GM18868 (cell line): ENCODE measurements around the gene ASB13.

ENCODE experiments used
- ATAC-seq: cut with Tn5 transposase; IDR thresholded peaks from one replicate; pipeline ENCODE4 v1.9.1; 2021; ENCODE audit warnings: mild to moderate bottlenecking, moderate library complexity; ENCODE audit not compliant: unreplicated experiment

ASB13 gene

DNA sequence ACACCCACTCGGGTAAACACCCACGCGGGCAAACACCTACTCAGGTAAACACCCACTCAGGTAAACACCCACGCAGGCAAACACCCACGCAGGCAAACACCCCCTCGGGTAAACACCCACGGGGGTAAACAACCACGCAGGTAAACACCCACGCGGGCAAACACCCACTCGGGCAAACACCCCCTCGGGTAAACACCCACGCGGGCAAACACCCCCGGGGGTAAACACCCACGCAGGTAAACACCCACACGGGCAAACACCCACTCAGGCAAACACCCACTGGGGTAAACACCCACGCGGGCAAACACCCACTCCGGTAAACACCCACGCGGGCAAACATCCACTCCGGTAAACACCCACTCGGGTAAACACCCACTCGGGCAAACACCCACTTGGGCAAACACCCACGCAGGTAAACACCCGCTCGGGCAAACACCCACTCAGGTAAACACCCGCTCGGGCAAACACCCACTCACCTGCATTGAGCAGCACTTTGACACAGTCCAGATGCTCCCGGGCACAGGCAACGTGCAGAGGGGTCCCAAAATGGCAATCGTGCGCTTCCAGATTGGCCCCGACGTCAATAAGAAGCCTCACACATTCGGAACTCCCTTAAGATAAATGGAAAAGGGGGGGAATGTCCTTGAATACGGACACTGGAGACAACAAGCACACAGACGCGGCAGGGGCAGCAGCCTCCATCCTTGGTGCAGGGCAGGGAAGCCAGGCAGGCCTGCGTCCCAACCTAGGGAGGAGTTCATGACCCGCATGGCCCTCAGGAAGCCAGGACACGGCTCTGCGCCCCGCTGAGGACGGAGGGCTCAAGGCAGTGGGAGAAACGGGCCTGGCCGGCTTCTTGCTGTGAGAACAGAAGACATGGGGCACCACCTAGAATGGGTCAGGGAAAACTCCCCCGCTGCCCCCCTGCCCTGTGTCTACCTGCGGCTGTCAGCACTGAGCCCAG, 17.6 kb downstream of the ASB13 start:
- no peak for ATAC-seq

- ATAC-seq, result no peak
These were observed 18.7 kb downstream of the ASB13 start for GRCh38 chr10:5647507-5648240.

DNA sequence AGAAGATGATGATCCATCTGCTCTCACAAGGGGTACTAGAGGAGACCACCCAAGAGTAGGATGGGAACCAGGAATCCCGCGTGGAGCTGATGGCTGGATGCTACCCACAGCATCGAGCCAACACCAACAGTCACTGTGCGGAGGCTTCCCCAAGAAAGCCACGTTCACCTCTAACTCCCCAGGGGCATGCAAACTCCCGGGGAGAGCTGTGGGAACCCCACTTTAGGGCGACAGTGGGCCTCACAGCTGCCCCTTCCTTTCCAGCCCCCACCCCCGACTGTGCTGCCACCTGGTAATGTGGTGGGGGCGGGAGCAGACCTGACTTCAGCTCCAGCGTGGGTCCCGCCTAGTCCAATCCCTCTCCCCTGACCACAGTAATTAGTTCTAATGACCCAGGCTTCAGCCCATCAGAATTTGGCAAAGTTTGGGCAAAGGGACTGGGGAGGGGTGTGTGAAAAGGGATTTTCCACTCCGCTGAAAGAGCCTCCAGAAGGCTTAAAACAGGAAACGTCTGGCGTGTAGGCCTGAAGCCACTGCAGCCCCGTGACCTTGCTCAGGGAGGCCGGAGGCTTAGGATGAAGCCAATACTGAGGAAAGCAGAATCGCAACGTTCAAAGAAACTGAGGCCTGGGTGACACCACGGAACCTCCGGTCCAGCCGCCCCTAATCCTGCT, 20.3 kb downstream of the ASB13 start:
- ATAC-seq, result peak; percentile 44

DNA sequence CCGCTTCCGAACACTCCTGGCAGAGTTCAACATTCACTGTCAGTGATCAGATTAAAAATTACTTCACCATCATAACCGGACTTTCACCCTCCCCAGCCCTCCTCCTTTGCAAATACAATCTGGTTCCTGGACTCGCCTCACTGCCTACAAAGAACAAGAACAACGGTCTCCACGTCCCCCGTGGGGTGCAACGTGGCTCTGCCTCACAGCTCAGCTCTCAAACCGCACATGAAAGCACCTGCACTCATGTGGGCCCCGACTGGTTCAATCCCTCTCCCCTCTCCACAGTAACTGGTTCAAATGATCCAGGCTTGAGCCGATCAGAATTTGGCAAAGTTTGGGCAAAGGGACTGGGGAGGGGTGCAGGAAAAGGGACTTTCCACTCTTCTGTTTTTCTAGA, 21.0 kb downstream of the ASB13 start:
- peak; percentile 56 for ATAC-seq

DNA sequence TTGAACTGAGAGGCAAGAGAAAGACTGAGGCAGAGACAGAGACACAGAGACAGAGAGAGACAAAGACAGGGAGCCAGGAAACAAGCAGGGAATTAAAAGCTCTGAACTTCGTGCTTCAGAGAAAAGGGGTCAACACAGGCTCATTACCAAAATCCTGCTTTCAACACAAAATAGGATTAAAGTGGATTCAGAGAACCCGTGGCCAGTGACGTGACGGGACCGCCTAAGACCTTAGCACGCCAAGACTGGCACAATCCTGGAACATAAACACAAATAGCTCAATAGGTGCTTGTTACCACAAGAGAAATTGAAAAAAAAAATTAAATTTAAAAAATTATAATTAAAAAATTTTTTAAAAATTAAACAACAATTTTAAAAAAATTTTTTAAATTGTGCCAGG, 21.5 kb downstream of the ASB13 start:
- no peak for ATAC-seq

- no peak for ATAC-seq
These were observed 22.9 kb downstream of the ASB13 start for GRCh38 chr10:5643346-5644067.

GRCh38 chr10:5641501-5641900, 24.9 kb downstream of the ASB13 start:
- ATAC-seq, result no peak

- no peak for ATAC-seq
These were observed 25.9 kb downstream of the ASB13 start for GRCh38 chr10:5640501-5640900.

DNA sequence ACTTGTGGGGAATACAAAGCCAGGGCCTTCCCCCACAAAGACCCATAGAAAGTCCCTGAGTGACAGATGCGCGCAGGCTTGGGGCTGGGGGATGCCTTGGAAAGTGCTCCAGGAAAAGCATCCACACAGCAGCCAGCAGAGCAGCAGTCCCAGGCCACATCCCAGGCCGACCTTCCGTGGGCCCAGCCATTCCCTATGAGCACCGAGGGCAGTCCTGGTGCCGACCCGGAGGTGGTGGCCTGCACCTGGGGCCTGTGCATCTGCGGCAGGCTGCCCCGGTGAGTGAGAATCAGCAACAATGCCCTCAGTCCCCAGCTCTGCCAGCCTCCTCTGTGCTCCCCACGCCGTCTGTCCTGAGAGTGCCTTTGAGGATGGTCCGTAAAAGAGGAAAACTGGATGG, 26.4 kb downstream of the ASB13 start:
- no peak for ATAC-seq

DNA sequence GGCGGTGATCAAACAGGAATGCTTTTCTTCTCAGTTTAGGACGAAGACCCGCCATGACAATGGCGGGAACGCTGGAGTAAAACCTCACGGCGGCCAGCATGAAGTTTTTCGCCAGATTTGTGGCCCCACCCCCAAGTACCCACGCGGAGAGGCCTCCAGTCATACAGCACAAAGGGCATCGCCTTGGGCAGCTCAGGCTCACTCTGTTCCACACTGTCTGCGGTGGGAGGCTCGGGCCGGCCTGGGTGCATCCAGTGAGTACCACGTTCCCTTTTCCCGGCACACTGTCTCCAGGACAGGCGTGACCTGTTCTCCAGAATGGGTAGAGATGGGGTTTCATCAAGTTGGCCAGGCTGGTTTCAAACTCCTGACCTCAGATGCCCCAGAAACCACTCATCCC, 27.3 kb downstream of the ASB13 start:
- ATAC-seq, result no peak

DNA sequence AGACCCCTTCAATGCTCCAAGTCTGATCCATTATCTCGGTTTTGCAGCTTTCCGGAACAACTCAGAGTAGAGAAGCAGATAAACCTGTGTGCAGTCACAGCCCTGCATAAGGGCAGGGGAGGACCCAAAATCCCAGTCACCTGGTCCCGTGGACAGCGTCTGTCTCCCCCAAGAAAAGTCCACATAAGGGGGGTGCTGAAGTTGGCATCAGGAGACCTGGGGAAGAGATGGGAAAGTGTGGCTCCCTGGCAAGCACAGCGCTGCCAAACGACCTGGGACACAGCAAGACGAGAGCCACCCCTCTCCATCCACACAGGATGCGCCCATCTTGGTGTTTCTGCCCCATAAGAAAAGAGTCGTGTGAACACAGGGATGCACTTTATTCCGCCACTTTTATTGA, 27.9 kb downstream of the ASB13 start:
- ATAC-seq, result no peak

- ATAC-seq, result no peak
These were observed 31.5 kb downstream of the ASB13 start for GRCh38 chr10:5634918-5635317.

GRCh38 chr10:5633166-5633749, 33.1 kb downstream of the ASB13 start:
- no peak for ATAC-seq

- ATAC-seq, result no peak
These were observed 33.9 kb downstream of the ASB13 start for GRCh38 chr10:5632446-5632845.

DNA sequence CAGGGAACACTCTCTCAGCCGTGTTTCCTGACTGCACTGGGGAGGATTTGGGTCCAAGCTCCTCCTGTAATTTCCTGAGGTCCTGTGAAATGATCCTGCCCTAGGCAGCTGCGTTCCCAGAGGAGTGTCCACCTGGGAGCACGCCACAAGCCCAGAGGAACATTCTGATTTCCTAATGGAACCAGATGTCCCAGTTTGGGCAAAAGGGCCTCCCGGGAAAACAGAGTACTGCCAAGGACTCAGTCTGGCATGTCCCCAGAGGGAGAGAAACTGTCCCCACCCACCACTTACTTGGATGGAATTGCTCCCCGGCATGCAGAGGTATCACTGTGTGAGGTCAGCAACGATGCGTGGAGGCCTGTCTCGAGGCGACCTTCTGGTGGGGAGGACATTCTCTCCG, 34.5 kb downstream of the ASB13 start:
- no peak for ATAC-seq

- no peak for ATAC-seq
These were observed 36.3 kb downstream of the ASB13 start for GRCh38 chr10:5630112-5630436.

GRCh38 chr10:5629303-5630111, 36.9 kb downstream of the ASB13 start:
- peak; percentile 87 for ATAC-seq

DNA sequence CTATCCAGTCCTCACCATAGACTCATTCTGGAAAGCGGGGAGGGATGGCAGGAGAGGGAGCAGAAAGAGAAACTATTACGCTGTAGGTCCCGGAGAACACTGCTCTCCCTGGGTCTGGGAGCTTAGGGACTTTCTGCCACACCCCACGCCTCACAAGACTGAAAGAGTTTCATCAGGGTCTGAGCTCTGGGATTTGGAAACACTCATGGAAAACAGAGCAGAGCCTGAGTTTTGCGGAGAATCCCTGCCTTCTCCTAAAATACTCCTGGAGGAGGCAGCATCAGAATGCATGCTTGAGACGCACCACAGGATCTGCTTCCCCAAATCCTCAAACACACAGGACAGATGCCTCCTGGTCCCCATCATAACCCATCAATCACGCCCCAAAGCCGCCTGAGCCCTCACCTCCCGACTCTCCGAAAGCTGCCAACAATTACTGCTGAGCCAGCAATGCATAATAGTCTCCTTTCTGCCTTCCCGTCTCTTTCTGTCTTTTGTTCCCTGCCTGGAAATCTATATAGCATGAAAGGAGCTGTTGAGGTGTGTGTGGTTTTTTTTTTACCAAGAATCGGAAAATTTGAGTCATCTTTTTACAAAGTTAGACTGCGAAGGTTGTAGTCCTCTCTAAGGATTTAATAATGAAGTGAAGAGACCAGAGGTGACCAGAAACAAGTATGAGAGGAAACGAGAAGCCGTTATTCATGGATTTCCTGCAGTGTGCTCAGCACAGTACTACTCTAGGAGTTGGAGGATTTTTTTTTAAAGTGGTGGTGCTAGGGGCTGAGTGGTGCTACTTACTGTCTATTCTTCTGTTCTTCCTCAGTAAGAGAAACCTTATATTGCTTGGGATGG, 37.7 kb downstream of the ASB13 start:
- peak; percentile 39 for ATAC-seq

DNA sequence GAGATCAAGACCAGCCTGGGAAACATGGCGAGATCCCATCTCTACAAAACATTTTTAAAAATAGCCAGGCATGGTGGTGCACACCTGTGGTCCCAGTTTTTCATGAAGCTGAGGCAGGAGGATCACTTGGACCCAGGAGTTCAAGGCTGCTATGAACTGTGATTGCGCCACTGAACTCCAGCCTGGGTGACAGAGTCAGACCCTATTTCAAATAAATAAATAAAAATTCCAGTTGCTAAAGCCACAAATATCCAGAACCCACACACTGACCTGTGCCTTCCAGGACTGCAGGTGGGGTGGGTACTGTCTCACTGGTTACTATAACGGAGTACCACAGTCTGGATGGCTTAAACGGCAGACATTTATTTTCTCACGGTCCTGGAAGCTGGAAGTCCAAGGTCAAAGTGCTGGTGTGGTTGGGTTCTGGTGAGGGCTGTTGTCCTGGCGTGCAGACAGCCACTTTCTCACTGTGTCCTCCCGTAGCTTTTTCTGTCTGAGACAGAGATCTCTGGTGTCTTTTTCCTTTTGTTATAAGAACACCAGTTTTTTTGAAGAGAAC, 38.8 kb downstream of the ASB13 start:
- no peak for ATAC-seq
